HG02884 (cell line): Measurements from ENCODE around the gene SNAPC1.

Experiments used
- ATAC-seq: cut with Tn5 transposase; IDR thresholded peaks from one replicate; pipeline ENCODE4 v1.9.1; 2021; ENCODE audit warnings: mild to moderate bottlenecking, moderate library complexity; ENCODE audit not compliant: unreplicated experiment

The SNAPC1 gene

GRCh38 chr14:61805451-61805850 lies 43.2 kb downstream of the SNAPC1 start:
- ATAC-seq = no peak

GRCh38 chr14:61811882-61812346 lies 49.7 kb downstream of the SNAPC1 start:
- ATAC-seq = no peak

- no peak for ATAC-seq
Observed at GRCh38 chr14:61812347-61813095, 50.3 kb downstream of the SNAPC1 start, which contains the start of gene SYT16. Gene SYT16, plus strand, starts transcription at chr14:61812703.

- ATAC-seq = no peak
Observed at GRCh38 chr14:61813096-61813606, 50.9 kb downstream of the SNAPC1 start.

GRCh38 chr14:61822458-61822857 lies 60.2 kb downstream of the SNAPC1 start:
- no peak for ATAC-seq

- ATAC-seq = no peak
Observed at GRCh38 chr14:61832783-61833182, 70.6 kb downstream of the SNAPC1 start.

- ATAC-seq = no peak
Observed at GRCh38 chr14:61836184-61836583, 74.0 kb downstream of the SNAPC1 start.

GRCh38 chr14:61836807-61837206 lies 74.6 kb downstream of the SNAPC1 start:
- no peak for ATAC-seq

- ATAC-seq = peak; percentile 97
Observed at GRCh38 chr14:61837336-61838229, 75.4 kb downstream of the SNAPC1 start.

- ATAC-seq = no peak
Observed at GRCh38 chr14:61838661-61839245, 76.5 kb downstream of the SNAPC1 start.

- ATAC-seq = no peak
Observed at GRCh38 chr14:61839507-61839906, 77.3 kb downstream of the SNAPC1 start.

- no peak for ATAC-seq
Observed at GRCh38 chr14:61841145-61841544, 78.9 kb downstream of the SNAPC1 start.
